NCI-H2029 treated with DMSO at 0.1 percent for 48 hours (cell line): ENCODE data around the gene CAMTA1.

ENCODE experiments used
- DNase-seq: peaks from one replicate; lab custom pipeline; 2025; lab: John Stamatoyannopoulos, UW

Gene CAMTA1

GRCh38 chr1:7576946-7577657 lies 791.8 kb downstream of the CAMTA1 start:
- DNase-seq = no peak

- DNase-seq = no peak
Observed at GRCh38 chr1:7578206-7578605, 793.0 kb downstream of the CAMTA1 start.

GRCh38 chr1:7579016-7579415 lies 793.8 kb downstream of the CAMTA1 start:
- no peak for DNase-seq

GRCh38 chr1:7579831-7580804 lies 794.9 kb downstream of the CAMTA1 start:
- no peak for DNase-seq

GRCh38 chr1:7580923-7581753 lies 795.9 kb downstream of the CAMTA1 start:
- no peak for DNase-seq

- DNase-seq = no peak
Observed at GRCh38 chr1:7581754-7582459, 796.7 kb downstream of the CAMTA1 start.

- DNase-seq = no peak
Observed at GRCh38 chr1:7582460-7582972, 797.3 kb downstream of the CAMTA1 start.

GRCh38 chr1:7583291-7584096 lies 798.2 kb downstream of the CAMTA1 start:
- DNase-seq = no peak

GRCh38 chr1:7584157-7584556 lies 798.9 kb downstream of the CAMTA1 start:
- DNase-seq = no peak

- no peak for DNase-seq
Observed at GRCh38 chr1:7584643-7585042, 799.4 kb downstream of the CAMTA1 start.

- DNase-seq = no peak
Observed at GRCh38 chr1:7585216-7585907, 800.1 kb downstream of the CAMTA1 start.

GRCh38 chr1:7586031-7586941 lies 801.0 kb downstream of the CAMTA1 start:
- DNase-seq = no peak

GRCh38 chr1:7587108-7587772 lies 802.0 kb downstream of the CAMTA1 start:
- no peak for DNase-seq

GRCh38 chr1:7587773-7588456 lies 802.7 kb downstream of the CAMTA1 start:
- no peak for DNase-seq

GRCh38 chr1:7588457-7588827 lies 803.2 kb downstream of the CAMTA1 start:
- no peak for DNase-seq

- DNase-seq = no peak
Observed at GRCh38 chr1:7589080-7589735, 804.0 kb downstream of the CAMTA1 start.

GRCh38 chr1:7589774-7590425 lies 804.6 kb downstream of the CAMTA1 start:
- no peak for DNase-seq
